HUES64 (cell line): ENCODE measurements around the gene STARD3.

Source experiments
- H3K27ac ChIP-seq: 2 replicates; pipeline ENCODE4 v1.7.0; 2013; ENCODE audit warnings: low read depth, low read length, inconsistent platforms
- H3K27me3 ChIP-seq: 2 replicates; pipeline ENCODE4 v1.6.1; 2013; ENCODE audit warnings: mild to moderate bottlenecking, low read length; ENCODE audit not compliant: insufficient read depth
- H3K36me3 ChIP-seq: 2 replicates; pipeline ENCODE4 v1.6.1; 2013; ENCODE audit warnings: mild to moderate bottlenecking, low read length; ENCODE audit not compliant: insufficient read depth
- H3K4me1 ChIP-seq: 2 replicates; pipeline ENCODE4 v1.6.1; 2013; ENCODE audit warnings: mild to moderate bottlenecking, low read length, moderate library complexity; ENCODE audit not compliant: insufficient read depth
- H3K4me3 ChIP-seq: 2 replicates; pipeline ENCODE4 v1.5.1; 2013; ENCODE audit warnings: mild to moderate bottlenecking, low read length, moderate library complexity
- H3K9ac ChIP-seq: 2 replicates; pipeline ENCODE4 v1.6.1; 2013; ENCODE audit warnings: mild to moderate bottlenecking, low read depth, low read length
- H3K9me3 ChIP-seq: 2 replicates; pipeline ENCODE4 v1.6.1; 2013; ENCODE audit warnings: low read depth, low read length; ENCODE audit not compliant: insufficient read depth
- WGBS: fragments of 150-250, 120-280 bp; methylation state at CpG from one replicate; pipeline ENCODE4 v1.1.7; 2013; ENCODE audit warnings: missing lambda C conversion rate; 5-methylcytosine and 5-hydroxymethylcytosine counted together

STARD3 gene

DNA sequence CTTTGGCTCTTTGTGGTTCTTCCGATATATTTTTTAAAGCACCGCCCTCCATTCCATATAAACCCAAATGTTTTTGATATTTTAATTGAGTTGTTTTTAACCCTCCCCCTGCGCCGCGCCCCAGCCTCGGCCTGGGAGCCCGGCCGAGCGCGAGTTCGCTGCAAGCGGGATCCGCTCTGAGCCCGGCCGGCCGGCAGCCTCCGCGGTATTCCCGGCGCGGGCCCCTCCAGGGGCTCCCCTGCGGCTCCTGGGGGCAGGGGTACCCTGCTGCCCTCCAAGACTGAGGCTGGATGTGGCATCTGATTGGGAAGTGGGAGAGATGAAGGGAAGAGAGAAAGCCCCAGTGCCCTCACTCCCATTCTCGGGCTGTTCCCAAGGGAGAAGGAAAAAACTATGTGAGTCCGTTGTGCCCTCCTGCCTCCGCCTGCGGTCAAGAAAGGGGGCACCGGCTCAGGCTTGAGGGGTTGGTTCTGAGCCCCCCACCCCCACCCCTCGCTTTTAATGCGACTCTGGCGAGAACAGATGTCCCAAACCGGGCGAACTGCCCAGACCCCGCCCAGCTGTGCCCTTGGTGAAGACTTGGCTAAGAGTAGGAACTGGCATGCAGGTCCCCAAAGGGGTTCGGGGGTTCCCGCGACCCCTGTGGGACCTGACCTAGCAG is 37.8 kb upstream of the STARD3 start:
- Histone ChIP-seq H3K9ac (no peak overlapping the region), H3K36me3 (no peaks in the 10 kb centered on the region), H3K4me1 (peaks cover 7% of the 10 kb centered on the region; the same call in 1 of the 2 replicates), H3K9me3 (no peaks in the 10 kb centered on the region), H3K27me3 (peaks cover 100% of the 10 kb centered on the region), H3K4me3 (no peak overlapping the region), H3K27ac (no peak overlapping the region)
- under 1% methylated on average over 33 of the region's 36 CpGs for WGBS

DNA sequence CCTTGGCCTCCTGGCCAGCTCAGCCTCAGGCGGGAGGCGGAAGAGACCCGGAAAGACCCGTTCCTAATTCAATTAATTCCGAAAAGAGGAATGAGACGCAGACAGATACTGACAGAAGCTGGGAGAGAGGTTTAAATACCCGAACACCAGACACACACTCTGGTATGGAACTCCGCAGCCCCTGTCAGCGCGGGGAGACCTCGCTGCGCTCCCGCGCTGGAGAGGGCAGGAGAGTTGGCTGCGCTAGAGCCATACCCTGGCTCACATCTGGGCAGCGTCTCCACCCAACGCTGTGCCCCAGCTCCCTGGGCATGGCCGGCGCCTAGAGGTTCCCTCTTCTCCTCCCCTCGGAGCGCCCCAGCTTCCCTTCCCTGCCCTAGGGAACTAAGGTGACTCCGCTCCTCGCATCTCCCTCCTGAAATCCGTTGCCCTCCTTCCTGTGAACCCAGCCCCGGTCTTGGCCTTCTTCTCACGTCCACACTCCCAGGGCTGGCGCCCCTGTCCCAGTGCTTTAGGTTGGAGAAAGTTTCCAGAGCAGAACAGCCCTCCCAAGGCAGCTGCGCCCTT is 37.2 kb upstream of the STARD3 start:
- H3K4me3 ChIP-seq: no peak overlapping the region

DNA sequence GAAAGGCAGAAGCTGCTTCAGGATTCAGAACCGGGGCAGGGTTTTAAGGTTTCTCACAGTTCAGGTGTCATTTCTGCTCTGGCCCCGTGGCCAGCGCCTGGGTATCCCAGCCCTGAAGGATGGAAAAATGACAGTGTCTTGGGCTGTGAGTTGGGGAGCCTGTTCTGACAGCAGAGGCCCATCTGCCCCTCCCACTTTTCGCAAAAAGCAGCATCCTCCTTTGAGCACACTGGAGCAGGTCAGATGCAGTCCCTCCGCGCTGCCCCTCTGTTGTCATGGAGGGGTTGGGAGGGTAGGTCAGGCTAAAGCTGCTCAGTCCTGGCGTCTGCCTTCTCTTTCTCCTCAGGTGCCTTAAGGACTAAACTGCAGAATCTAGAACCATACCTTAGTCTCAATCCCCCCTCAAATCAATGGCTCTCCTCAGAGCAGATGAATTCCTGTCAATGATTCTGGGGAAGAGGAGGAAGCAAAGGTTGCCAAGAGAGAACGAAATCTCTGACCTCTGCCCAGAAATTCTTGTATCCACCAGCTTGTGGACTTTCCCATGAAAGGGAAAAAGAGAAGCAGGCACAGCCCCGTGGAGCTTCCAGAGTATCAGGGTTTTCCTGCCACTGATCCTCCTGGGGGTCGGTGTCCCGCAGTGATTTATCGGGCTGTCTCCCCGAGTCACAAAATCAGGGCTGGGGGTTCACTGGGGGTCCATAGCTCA is 36.5 kb upstream of the STARD3 start:
- Histone ChIP-seq H3K9ac (no peak overlapping the region), H3K4me3 (no peak overlapping the region), H3K4me1 (peaks cover 7% of the 10 kb centered on the region), H3K36me3 (no peaks in the 10 kb centered on the region), H3K27ac (no peak overlapping the region), H3K27me3 (peaks cover 100% of the 10 kb centered on the region), H3K9me3 (no peaks in the 10 kb centered on the region)
- 6% methylated on average over 13 of the region's 13 CpGs for WGBS

More for the DNA sequence above, 37.2 kb upstream of the STARD3 start:
- Histone ChIP-seq H3K27ac (no peak overlapping the region), H3K9ac (no peak overlapping the region), H3K36me3 (no peaks in the 10 kb centered on the region), H3K9me3 (no peaks in the 10 kb centered on the region), H3K27me3 (peaks cover 100% of the 10 kb centered on the region), H3K4me1 (peaks cover 7% of the 10 kb centered on the region; the same call in 1 of the 2 replicates)
- 3% methylated on average over 28 of the region's 28 CpGs for WGBS

DNA sequence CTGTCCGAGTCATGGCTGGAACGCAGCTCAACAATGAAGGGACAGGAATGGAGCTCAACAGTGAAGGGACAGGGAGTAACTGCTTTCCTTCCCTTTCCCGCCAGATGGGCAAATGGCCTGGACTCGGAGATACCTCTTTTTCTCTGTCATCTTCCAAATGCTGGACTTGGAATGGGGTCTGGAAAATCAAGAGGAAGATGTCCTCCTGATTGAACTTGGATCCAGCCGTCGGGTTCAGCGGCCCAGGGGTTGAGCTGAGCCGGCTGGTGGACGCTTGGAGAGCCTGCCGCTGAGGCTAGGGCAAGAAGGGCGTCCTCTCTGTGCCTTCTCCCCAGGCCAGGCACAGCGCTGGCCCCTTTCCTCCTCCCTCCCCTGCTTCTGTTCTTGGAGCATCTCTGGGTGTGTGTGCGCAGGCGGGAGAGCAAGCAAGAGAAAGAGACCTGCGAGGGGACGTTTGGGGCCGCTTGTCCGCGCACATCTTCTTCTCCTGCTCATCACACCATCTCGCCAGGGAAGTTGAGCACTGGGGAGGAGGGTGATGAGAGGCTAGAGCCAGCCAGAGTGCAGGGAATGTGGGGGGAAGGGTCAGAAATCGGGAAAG is 35.8 kb upstream of the STARD3 start:
- H3K27me3 ChIP-seq: peaks cover 100% of the 10 kb centered on the region
- no peaks in the 10 kb centered on the region for H3K36me3 ChIP-seq
- WGBS: 2% methylated on average over 21 of the region's 21 CpGs
- H3K9ac ChIP-seq: no peak overlapping the region
- no peak overlapping the region for H3K4me3 ChIP-seq
- no peaks in the 10 kb centered on the region for H3K9me3 ChIP-seq
- peaks cover 10% of the 10 kb centered on the region for H3K4me1 ChIP-seq
- H3K27ac ChIP-seq: no peak overlapping the region

DNA sequence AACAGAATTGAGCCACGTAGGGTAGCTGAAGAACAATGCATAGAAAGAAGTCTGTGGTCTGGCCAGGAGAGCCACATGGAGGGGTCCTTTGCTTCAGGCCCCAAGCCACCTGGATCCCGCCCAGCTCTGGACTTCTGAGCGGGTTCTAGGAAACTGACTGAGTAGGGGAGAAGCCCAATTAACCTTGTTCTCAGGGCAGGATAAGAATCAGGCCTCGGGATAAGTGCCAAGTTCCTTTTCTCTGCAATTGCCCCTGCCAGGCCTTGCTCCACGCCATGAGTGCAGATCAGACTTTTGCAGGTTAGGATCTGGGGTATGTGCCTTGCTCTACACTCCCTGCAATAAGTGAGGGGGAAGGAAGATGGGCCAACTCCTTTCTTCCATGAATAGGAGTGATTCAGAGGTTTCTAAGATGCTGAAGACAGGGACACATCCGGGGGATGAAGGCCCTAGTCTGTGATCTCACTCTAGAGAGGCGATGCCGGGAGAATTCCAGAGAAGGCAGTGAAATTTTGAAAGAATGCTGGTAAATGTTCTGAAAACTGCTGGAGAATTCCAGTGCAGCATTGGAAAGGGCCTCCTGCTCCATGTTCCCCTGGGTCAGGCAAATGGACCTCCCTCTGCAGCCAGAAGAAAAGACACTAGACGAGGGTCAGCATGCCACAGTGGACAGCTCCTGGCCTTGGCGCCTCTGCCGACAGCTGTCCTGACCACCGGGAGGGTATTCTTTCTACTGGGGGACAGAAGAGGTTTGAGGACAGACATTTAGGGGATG is 35.0 kb upstream of the STARD3 start:
- Histone ChIP-seq H3K36me3 (no peaks in the 10 kb centered on the region), H3K4me3 (no peak overlapping the region), H3K4me1 (peaks cover 12% of the 10 kb centered on the region), H3K9me3 (no peaks in the 10 kb centered on the region), H3K27ac (no peak overlapping the region), H3K27me3 (peaks cover 100% of the 10 kb centered on the region), H3K9ac (no peak overlapping the region)
- WGBS: 5% methylated on average over 12 of the region's 12 CpGs

DNA sequence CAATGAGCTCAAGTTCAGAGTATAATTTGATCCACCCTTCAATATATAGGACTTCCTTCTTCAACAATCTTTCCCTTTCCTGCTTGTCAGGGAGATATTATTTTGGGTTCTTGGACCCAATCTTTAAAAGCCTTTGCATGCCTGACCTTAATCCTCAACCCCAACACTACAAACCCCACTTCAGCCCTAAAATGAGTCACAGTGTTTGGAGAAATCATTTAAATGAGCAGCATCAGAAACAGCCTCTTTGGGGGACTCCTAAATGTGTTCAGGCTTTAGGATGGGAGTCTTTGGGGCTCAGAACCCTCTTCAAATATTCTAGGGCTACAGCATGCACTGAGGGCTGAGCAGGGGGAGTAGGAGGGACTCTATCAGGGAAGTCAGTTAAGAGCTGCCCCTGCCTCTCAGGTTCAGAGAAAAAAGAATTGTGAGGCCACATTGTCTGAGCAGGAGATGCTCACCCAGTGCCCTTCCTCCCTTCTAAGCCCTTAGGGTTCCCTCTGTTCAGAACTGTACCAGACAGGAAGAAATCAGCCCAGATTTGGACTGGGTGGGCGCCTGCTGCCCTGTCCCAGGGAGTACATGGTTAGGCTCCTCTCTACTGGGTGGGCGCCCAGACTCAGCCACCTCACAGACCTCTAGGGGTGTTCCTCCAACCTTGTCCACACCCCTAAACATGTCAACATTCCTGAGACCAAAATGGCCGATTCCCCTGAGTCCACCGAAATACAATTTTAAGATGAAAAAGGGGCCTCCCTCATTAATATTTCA is 34.2 kb upstream of the STARD3 start:
- Histone ChIP-seq H3K9ac (no peak overlapping the region), H3K36me3 (no peaks in the 10 kb centered on the region), H3K4me3 (no peak overlapping the region), H3K27me3 (peaks cover 100% of the 10 kb centered on the region), H3K27ac (no peak overlapping the region), H3K9me3 (no peaks in the 10 kb centered on the region), H3K4me1 (peaks cover 16% of the 10 kb centered on the region)
- WGBS: 41% methylated on average over 4 of the region's 4 CpGs

DNA sequence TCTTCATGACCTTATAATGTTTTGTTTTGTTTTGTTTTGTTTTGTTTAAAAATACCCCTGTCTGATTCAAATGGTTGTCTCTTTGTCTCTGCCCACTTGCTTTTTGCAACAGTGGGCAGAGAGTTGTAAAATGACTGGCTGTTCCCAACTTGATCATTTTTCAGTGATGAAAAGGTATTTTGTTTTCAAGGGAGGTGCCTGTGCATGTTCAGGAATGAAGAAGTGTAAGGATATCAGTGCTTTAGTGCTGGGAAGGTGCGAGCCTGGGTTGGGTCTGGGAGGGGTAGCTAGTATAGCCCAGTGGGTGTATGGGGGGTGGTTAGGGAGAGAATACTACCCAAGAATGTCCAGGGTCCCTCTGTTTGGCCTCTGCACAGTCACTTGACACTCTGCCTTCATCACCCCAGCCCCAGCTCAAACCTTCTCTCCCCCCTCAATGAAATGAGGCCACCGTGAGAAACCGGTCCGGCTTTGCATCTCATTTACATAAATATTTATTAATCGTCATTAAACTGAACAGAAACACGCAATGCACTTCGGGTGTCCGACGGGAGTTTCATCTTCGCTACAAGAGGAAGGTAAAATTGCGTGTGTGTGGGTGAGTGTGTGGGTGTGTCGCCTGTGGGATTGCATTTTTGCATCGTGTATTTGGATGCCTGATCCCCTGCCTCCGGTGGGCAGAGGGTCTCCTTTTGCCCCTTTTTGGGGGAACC is 33.5 kb upstream of the STARD3 start:
- H3K27ac ChIP-seq: no peak overlapping the region
- peaks cover 100% of the 10 kb centered on the region for H3K27me3 ChIP-seq
- peak overlapping the region; percentile 35; the same call in 1 of the 2 replicates for H3K4me3 ChIP-seq
- H3K9me3 ChIP-seq: no peaks in the 10 kb centered on the region
- no peak overlapping the region for H3K9ac ChIP-seq
- peaks cover 16% of the 10 kb centered on the region for H3K4me1 ChIP-seq
- 3% methylated on average over 14 of the region's 14 CpGs for WGBS
- no peaks in the 10 kb centered on the region for H3K36me3 ChIP-seq

DNA sequence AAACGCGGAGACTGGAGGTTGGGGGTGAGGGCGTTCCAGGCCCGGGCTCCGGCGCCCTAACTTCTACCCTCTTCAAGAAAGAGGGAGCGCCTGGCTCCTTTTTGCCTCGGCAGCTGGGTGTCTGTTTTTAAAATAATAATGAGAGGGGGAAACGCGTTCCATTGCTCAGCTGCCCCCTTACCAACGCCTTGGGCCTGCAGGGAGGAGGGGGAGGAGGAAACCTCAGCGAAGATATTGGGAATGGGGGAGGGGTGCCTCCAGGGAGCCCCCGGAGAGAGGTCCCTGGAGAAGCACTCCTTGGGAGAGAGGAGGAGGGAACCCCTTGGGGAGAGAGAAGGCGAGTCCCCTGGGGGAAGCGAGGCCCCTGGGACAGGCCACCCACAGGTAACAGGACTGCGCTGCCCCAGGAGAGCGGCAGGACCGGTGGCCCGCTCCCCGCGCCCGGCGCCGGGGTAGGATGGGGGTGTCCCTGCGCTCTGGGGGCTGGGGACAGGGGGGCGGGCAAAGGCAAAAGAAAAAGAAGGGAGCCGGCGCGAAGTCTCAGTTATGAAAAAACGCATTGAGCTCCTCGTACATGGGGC is 31.9 kb upstream of the STARD3 start:
- WGBS: under 1% methylated on average over 31 of the region's 31 CpGs
- Histone ChIP-seq H3K27me3 (peaks cover 100% of the 10 kb centered on the region), H3K9ac (no peak overlapping the region), H3K9me3 (no peaks in the 10 kb centered on the region), H3K27ac (no peak overlapping the region), H3K4me3 (peak overlapping the region; percentile 22; the same call in 1 of the 2 replicates), H3K4me1 (peaks cover 16% of the 10 kb centered on the region), H3K36me3 (no peaks in the 10 kb centered on the region)

DNA sequence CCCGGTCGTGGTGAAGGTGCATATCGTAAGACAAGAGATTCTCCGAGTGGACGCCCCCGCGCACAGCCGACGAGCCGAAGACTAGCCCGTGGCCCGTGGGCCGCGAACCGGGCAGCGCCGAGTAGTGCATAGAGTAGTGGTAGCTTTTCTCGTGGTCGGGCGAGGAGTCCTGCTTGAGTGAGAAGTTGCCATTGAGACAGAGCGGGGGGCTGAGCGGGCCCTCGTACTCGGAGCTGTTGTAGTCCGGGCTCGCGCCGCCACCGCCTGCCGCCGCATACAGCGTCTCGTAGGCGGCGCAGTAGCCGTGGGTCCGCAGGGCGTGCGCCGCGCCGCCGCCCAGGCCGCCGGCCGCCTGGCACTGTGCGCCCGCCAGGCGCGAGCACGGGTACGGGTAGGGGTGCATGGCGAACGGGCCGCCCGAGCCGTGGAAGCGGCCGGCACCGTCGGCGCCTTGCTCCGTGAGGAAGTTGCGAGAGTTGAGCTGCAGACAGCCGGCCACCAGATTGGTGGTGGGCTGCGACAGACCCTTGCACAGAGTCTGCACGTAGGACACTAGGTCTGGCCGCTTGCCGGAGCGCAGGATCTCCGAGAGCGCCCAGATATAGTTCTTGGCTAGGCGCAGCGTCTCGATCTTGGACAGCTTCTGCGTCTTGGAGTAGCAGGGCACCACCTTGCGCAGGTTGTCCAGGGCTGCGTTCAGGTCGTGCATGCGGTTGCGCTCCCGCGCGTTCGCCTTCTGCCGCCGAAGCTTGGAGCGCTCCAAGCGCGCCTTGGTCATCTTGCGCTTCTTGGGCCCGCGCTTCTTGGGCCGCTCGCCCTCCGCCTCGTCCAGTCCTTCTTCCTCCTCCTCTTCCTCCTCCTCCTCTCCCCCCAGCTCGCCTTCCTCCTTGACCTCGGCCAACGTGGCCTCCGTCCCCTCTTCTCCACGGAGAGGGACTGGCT is 31.2 kb upstream of the STARD3 start:
- Histone ChIP-seq H3K4me3 (peak overlapping the region; percentile 30), H3K27ac (no peak overlapping the region), H3K9ac (no peak overlapping the region), H3K36me3 (no peaks in the 10 kb centered on the region), H3K9me3 (no peaks in the 10 kb centered on the region), H3K4me1 (peaks cover 16% of the 10 kb centered on the region), H3K27me3 (peaks cover 99% of the 10 kb centered on the region)
- WGBS: 1% methylated on average over 102 of the region's 102 CpGs
